ENCODE data around the gene CYP26C1.

DNA sequence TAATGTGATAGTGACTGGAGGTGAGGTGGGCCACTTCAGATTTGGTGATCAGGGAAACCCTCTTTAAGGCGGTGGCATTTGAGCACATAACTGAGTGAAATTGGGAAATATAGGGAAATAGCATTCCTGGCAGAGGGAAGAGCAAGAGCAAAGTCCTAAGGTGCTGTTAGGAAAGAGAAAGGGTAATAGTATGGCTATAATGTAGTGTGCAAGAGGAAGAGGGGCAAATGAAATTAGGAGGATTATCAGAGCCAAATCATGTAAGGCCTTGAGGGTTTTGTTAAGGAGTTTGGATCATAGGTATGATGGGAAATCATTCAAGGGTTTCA, 27.8 kb upstream of the CYP26C1 start:
- TF ChIP-seq POLR2AphosphoS5 (IDR thresholded peaks at IDR 0.05; ENCODE audit: low read depth) = no peak
- TF ChIP-seq, protein P1, sequence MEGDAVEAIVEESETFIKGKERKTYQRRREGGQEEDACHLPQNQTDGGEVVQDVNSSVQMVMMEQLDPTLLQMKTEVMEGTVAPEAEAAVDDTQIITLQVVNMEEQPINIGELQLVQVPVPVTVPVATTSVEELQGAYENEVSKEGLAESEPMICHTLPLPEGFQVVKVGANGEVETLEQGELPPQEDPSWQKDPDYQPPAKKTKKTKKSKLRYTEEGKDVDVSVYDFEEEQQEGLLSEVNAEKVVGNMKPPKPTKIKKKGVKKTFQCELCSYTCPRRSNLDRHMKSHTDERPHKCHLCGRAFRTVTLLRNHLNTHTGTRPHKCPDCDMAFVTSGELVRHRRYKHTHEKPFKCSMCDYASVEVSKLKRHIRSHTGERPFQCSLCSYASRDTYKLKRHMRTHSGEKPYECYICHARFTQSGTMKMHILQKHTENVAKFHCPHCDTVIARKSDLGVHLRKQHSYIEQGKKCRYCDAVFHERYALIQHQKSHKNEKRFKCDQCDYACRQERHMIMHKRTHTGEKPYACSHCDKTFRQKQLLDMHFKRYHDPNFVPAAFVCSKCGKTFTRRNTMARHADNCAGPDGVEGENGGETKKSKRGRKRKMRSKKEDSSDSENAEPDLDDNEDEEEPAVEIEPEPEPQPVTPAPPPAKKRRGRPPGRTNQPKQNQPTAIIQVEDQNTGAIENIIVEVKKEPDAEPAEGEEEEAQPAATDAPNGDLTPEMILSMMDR (IDR thresholded peaks at IDR 0.05; ENCODE audit: insufficient read depth, low read length) = no peak
- TF ChIP-seq, protein P2, sequence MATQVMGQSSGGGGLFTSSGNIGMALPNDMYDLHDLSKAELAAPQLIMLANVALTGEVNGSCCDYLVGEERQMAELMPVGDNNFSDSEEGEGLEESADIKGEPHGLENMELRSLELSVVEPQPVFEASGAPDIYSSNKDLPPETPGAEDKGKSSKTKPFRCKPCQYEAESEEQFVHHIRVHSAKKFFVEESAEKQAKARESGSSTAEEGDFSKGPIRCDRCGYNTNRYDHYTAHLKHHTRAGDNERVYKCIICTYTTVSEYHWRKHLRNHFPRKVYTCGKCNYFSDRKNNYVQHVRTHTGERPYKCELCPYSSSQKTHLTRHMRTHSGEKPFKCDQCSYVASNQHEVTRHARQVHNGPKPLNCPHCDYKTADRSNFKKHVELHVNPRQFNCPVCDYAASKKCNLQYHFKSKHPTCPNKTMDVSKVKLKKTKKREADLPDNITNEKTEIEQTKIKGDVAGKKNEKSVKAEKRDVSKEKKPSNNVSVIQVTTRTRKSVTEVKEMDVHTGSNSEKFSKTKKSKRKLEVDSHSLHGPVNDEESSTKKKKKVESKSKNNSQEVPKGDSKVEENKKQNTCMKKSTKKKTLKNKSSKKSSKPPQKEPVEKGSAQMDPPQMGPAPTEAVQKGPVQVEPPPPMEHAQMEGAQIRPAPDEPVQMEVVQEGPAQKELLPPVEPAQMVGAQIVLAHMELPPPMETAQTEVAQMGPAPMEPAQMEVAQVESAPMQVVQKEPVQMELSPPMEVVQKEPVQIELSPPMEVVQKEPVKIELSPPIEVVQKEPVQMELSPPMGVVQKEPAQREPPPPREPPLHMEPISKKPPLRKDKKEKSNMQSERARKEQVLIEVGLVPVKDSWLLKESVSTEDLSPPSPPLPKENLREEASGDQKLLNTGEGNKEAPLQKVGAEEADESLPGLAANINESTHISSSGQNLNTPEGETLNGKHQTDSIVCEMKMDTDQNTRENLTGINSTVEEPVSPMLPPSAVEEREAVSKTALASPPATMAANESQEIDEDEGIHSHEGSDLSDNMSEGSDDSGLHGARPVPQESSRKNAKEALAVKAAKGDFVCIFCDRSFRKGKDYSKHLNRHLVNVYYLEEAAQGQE (IDR thresholded peaks at IDR 0.05; ENCODE audit: insufficient replicate concordance, low read depth) = no peak
- TF ChIP-seq GABPA (IDR thresholded peaks at IDR 0.05; ENCODE audit: low read depth) = no peak
- no peak for TF ChIP-seq SPI1 (IDR thresholded peaks at IDR 0.05; ENCODE audit: borderline replicate concordance, low read depth)
